OCI-LY7 (cell line): ENCODE measurements around the gene ZBTB20. TPM values are rescaled to one million over a fixed set of nuclear protein-coding genes. Genes with fewer than 3 reads are reported as not detected.

Experiments used
- BruUV-seq: library from RNA; stranded (reverse); fragments of 400-500 nt; replicated peaks from 2 replicates; lab custom pipeline; 2021; lab: Mats Ljungman, UMichigan
- CTCF ChIA-PET: fragments of 300-600 bp; sonication (Branson Sonifier 250); formaldehyde crosslinking; loops from one replicate; lab custom pipeline; 2022; ENCODE audit warnings: antibody characterized with exemption; ENCODE audit not compliant: unreplicated experiment; lab: Charles Lee
- POLR2A ChIA-PET: fragments of 300-600 bp; sonication (Branson Sonifier 250); formaldehyde crosslinking; loops from one replicate; lab custom pipeline; 2022; ENCODE audit warnings: antibody characterized with exemption; lab: Charles Lee
- DNase-seq: peaks from one replicate; pipeline ENCODE4 v3.0.0-alpha.2; 2015; ENCODE audit warnings: low spot score
- H2AFZ ChIP-seq: fragments of 200-600 bp; sonication (generic), shearing (Covaris generic); 2 replicates; pipeline ENCODE4 v1.6.1; 2014; ENCODE audit warnings: mild to moderate bottlenecking, antibody characterized with exemption, low read length, moderate library complexity
- H3K27ac ChIP-seq: fragments of 200-600 bp; sonication (generic); 2 replicates; pipeline ENCODE4 v1.5.1; 2014; ENCODE audit warnings: mixed run types, low read depth, mild to moderate bottlenecking, moderate library complexity, low read length, inconsistent platforms; ENCODE audit not compliant: poor library complexity, severe bottlenecking
- H3K36me3 ChIP-seq: fragments of 200-600 bp; sonication (generic); 2 replicates; pipeline ENCODE4 v1.6.1; 2014; ENCODE audit warnings: mild to moderate bottlenecking, antibody characterized with exemption, low read length, moderate library complexity, mixed read lengths; ENCODE audit not compliant: insufficient read depth
- H3K4me1 ChIP-seq: fragments of 200-600 bp; sonication (generic); 2 replicates; pipeline ENCODE4 v1.5.1; 2014; ENCODE audit warnings: mild to moderate bottlenecking, low read length; ENCODE audit not compliant: insufficient read depth, poor library complexity, severe bottlenecking
- H3K4me2 ChIP-seq: fragments of 200-600 bp; sonication (generic); 2 replicates; pipeline ENCODE4 v1.6.1; 2014; ENCODE audit warnings: mild to moderate bottlenecking, low read length
- H3K4me3 ChIP-seq: fragments of 200-600 bp; sonication (generic); 2 replicates; pipeline ENCODE4 v1.5.1; 2014; ENCODE audit warnings: mild to moderate bottlenecking, low read depth, low read length; ENCODE audit not compliant: poor library complexity, severe bottlenecking
- H3K79me2 ChIP-seq: fragments of 200-600 bp; sonication (generic); 2 replicates; pipeline ENCODE4 v1.6.1; 2016; ENCODE audit warnings: low read depth, mild to moderate bottlenecking, low read length, moderate library complexity, mixed read lengths; ENCODE audit not compliant: insufficient read depth
- H3K9me2 ChIP-seq: fragments of 200-600 bp; sonication (generic); 2 replicates; pipeline ENCODE4 v1.6.1; 2016; ENCODE audit warnings: mild to moderate bottlenecking, low read length, mixed read lengths; ENCODE audit not compliant: insufficient read depth
- H3K9me3 ChIP-seq: fragments of 200-600 bp; sonication (generic); 2 replicates; pipeline ENCODE4 v1.6.1; 2014; ENCODE audit warnings: mild to moderate bottlenecking, mixed run types, low read length, mixed read lengths
- H4K20me1 ChIP-seq: fragments of 200-600 bp; sonication (generic); 2 replicates; pipeline ENCODE4 v1.6.1; 2014; ENCODE audit warnings: mild to moderate bottlenecking, antibody characterized with exemption, low read length, moderate library complexity, mixed read lengths; ENCODE audit not compliant: insufficient read depth
- EZH2phosphoT487 ChIP-seq: fragments of 200-600 bp; sonication (generic); IDR thresholded peaks from 2 replicates; pipeline ENCODE4 v1.6.1; 2018; ENCODE audit warnings: low read depth, borderline replicate concordance, mild to moderate bottlenecking, mixed run types, antibody characterized with exemption, low read length, moderate library complexity, mixed read lengths
- intact Hi-C: fragments of 100-400 bp; cut with micrococcal nuclease; formaldehyde crosslinking; loops from one replicate; pipeline ENCODE4 v1.10.0; 2022; ENCODE audit not compliant: unreplicated experiment
- total RNA-seq, 2 experiments: library from RNA; depleted of rRNA in 1 of 2; stranded (reverse); fragments of >200 nt in 1 of 2; shearing (Covaris generic) in 1 of 2; gene quantifications; 2 replicates each; pipeline ENCODE4 v1.2.3, GENCODE V29; 2014 to 2022
- TF ChIP-seq, protein P1 (sequence below): fragments of 200-600 bp; sonication (generic); conservative IDR thresholded peaks from 2 replicates; pipeline ENCODE4 v1.5.1; 2014; ENCODE audit warnings: mild to moderate bottlenecking, antibody characterized with exemption, low read length, moderate library complexity, mixed read lengths

ZBTB20 gene
- total RNA-seq, 2 experiments from 2014 or later, result 5.5 to 11.8 TPM

DNA sequence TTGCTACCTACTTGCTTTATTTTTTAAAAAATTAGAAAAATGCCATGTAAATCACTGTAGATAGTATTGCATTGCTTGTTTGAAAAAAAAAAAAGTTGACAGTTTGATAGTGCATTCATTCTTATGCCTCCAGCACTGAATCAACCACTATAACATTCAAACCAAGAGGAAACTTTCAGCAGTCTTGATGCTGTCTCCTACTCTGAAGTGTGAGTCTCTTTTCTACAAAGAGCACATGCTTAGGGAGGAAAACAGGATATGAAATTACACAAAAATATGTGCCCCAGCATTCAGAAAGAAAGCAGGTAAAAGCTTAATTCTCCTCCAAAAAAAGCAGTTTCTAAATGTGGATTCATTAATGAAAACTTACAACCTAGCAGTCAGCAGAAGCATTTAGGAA lies 78.3 kb downstream of the ZBTB20 start:
- BruUV-seq, result no TSS peak
- Histone ChIP-seq H4K20me1 (no peaks in the 10 kb centered on the region), H3K4me3 (no peak overlapping the region), H3K36me3 (no peaks in the 10 kb centered on the region), H3K9me2 (no peaks in the 10 kb centered on the region), H3K4me2 (no peak overlapping the region), H2AFZ (no peak overlapping the region), H3K9me3 (no peaks in the 10 kb centered on the region), H3K79me2 (no peaks in the 10 kb centered on the region), H3K4me1 (no peaks in the 10 kb centered on the region), H3K27ac (no peak overlapping the region)
- ChIA-PET POLR2A (no interaction called here), CTCF (no interaction called here)
- intact Hi-C loops, result no loop called here
- no peak for TF ChIP-seq EZH2phosphoT487
- no peak for DNase-seq

DNA sequence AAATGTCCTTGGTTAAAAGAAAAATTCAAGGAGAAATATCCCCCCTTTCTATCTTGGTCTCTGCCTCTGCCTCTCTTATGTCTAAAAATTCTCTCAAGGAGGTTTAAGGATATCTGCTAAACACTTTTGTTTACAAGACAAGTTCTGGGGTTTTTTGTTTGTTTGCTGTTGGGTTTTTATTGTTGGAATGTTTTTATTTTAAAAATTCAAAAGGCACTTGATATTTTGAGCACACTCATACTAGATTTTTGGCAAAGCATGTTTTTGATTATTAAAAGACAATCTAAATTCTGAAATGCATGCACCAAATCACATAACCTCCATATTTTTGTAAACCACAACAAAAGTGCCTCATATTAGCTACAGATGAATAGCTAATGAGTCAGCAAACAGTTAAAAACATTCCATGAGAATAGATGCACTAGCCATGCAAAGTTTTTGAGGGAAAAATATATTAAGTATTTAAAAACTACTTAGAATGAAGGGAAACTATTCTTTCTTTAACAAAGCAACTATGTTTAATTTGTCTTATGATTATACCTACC lies 84.6 kb downstream of the ZBTB20 start:
- H3K4me2 ChIP-seq, result no peak overlapping the region
- TF ChIP-seq EZH2phosphoT487, result no peak
- TF ChIP-seq, protein P1, sequence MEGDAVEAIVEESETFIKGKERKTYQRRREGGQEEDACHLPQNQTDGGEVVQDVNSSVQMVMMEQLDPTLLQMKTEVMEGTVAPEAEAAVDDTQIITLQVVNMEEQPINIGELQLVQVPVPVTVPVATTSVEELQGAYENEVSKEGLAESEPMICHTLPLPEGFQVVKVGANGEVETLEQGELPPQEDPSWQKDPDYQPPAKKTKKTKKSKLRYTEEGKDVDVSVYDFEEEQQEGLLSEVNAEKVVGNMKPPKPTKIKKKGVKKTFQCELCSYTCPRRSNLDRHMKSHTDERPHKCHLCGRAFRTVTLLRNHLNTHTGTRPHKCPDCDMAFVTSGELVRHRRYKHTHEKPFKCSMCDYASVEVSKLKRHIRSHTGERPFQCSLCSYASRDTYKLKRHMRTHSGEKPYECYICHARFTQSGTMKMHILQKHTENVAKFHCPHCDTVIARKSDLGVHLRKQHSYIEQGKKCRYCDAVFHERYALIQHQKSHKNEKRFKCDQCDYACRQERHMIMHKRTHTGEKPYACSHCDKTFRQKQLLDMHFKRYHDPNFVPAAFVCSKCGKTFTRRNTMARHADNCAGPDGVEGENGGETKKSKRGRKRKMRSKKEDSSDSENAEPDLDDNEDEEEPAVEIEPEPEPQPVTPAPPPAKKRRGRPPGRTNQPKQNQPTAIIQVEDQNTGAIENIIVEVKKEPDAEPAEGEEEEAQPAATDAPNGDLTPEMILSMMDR, result no peak
- no peaks in the 10 kb centered on the region for H3K79me2 ChIP-seq
- DNase-seq, result no peak
- intact Hi-C loops, result no loop called here
- no peak overlapping the region for H2AFZ ChIP-seq
- ChIA-PET CTCF (no interaction called here), POLR2A (interaction anchor here (0.6 kb wide), 1 partner anchor 1849 kb away, joined by 3 read pairs; no protein-coding TSS in a partner anchor)
- H3K4me3 ChIP-seq, result no peak overlapping the region
- no TSS peak for BruUV-seq
- H3K9me2 ChIP-seq, result no peaks in the 10 kb centered on the region
- H3K27ac ChIP-seq, result no peak overlapping the region
- no peaks in the 10 kb centered on the region for H4K20me1 ChIP-seq
- H3K4me1 ChIP-seq, result no peaks in the 10 kb centered on the region
- H3K36me3 ChIP-seq, result no peaks in the 10 kb centered on the region
- H3K9me3 ChIP-seq, result no peaks in the 10 kb centered on the region

DNA sequence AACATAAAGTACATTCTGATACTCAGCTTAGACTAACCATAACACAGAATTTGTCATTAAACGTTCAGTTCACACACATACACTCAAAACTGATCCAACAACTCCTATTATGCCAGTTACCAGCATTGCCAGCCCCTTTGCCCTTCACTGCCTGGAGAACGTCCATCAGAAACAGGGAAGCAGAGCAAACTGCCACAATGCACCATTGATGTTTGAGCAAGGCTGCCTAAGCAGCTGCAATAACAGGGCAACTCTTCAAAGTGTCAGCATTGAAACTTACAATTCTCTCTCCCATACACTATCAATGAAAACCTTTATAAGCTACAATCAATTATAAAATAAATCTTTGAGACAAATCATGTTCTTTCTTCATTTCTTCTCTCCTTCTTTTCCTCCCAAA lies 85.1 kb downstream of the ZBTB20 start:
- BruUV-seq, result no TSS peak
- ChIA-PET CTCF (no interaction called here), POLR2A (interaction anchor here (0.6 kb wide), 1 partner anchor 1849 kb away, joined by 3 read pairs; no protein-coding TSS in a partner anchor)
- no peak for DNase-seq
- H3K4me3 ChIP-seq, result no peak overlapping the region
- no peak overlapping the region for H3K27ac ChIP-seq
- H4K20me1 ChIP-seq, result no peaks in the 10 kb centered on the region
- no peak for TF ChIP-seq EZH2phosphoT487
- TF ChIP-seq, protein P1, result no peak
- H3K4me2 ChIP-seq, result no peak overlapping the region
- intact Hi-C loops, result no loop called here
- no peak overlapping the region for H2AFZ ChIP-seq
- H3K9me3 ChIP-seq, result no peaks in the 10 kb centered on the region
- H3K36me3 ChIP-seq, result no peaks in the 10 kb centered on the region
- H3K79me2 ChIP-seq, result no peaks in the 10 kb centered on the region
- H3K9me2 ChIP-seq, result no peaks in the 10 kb centered on the region
- H3K4me1 ChIP-seq, result no peaks in the 10 kb centered on the region
